GM19372 (cell line): Measurements from ENCODE around the gene MPV17L.
"Not testable (repeated sequence)": the region's sequence is repeated elsewhere in the genome, so short reads cannot be mapped to it uniquely, and the experiment has no call there.

ENCODE experiments used
- ATAC-seq: cut with Tn5 transposase; IDR thresholded peaks from one replicate; pipeline ENCODE4 v1.9.1; 2021; ENCODE audit warnings: mild to moderate bottlenecking, low read depth, moderate library complexity; ENCODE audit not compliant: unreplicated experiment

The MPV17L gene

DNA sequence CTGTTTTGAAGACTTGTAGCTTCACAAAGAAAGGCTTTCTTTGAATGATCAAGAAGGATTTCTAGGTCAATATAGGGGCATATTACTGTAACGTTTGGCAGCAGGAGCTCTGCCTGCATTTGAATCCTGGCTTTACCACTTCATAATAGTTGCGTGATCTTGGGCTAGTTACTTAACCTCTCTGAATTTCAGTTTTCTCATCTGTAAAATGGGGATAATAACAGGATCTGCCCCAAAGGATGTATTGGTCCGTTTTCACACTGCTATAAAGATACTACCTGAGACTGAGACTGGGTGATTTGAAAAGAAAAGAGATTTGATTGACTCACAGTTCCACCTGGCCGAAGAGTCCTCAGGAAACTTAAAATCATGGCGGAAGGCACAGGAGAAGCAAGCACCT lies 51.3 kb downstream of the MPV17L start:
- no peak for ATAC-seq

DNA sequence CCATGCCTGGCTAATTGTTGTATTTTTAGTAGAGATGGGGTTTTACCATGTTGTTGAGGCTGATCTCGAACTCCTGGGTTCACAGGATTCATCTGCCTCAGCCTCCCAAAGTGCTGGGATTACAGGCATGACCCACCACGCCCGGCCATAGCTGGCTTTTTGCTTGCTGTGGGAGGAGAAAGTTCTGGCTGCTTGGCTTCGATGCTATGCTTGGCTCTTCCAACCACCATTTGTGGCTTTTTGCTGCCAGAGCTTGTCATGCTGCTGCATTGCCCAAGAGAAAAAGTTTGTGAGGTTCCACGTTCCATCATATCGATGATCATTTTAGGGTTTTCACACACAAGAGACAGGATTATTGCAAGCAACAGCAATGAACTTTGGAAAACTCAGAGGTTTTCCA lies 55.1 kb downstream of the MPV17L start:
- ATAC-seq: no peak

DNA sequence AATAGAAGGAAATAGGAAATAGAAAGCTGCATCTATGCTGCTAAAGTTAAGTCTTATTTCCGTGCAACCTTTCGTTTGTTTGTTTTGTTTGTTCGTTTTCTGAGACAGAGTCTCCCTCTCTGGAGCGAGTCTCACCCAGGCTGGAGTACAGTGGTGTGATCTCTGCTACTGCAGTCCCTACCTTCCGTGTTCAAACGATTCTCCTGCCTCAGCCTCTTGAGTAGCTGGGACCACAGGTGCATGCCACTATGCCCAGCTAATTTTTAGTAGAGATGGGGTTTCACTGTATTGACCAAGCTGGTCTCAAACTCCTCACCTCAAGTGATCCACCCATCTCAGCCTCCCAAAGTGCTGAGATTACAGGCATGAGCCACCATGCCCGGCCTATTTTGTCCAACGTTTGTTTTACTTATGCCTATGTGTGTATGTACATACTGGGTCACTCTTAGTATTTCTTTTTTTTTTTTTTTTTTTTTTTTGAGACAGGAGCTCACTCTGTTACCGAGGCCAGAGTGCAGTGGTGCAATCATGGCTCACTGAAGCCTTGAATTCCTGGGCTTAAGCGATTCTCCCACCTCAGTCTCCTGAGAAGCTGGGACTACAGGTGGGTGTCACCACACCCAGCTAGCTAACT lies 55.7 kb downstream of the MPV17L start:
- ATAC-seq: no peak

DNA sequence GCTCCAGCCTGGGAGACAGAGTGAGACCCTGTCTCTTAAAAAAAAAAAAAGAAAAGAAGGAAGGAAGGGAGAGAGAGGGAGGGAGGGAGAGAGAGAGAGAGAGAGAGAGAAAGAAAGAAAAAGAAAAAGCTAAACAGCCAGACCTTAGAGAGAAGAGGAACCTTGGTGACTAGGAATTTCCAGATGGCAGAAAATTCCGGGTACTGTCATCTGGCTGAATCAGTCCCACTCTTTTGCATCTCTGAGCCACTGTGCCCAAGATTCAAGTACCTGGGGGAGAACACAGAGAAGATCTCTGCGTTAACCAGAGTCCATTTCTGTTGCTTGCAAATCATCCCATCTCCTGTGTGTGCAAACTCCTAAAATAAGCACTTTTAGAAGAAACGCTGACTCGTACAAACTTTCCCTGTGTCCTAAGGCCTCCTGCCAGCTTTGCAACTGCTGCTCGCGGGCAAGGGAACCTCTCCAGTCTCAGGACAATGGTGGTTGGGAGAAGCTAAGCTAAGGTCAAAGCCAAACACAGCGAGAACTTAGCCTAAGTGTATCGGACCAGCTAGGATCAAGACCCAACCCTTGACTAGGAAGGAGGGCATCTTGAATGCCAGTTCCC lies 56.8 kb downstream of the MPV17L start:
- ATAC-seq: no peak

DNA sequence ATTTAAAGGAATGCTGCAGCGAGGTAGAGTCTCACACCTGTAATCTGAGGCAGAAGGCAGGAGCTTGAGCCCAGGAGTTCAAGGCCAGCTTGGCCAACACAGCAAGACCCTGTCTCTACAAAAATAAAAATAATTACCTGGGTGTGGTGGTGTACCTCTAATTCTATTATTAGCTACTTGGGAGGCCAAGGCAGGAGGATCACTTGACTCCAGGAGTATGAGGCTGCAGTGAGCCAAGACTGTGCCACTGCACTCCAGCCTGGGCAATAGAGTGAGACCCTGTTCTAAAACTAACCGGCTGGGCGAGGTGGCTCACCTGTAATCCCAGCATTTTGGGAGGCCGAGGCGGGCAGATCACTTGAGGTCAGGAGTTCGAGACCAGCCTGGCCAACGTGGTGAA lies 57.7 kb downstream of the MPV17L start:
- not testable (repeated sequence) for ATAC-seq

DNA sequence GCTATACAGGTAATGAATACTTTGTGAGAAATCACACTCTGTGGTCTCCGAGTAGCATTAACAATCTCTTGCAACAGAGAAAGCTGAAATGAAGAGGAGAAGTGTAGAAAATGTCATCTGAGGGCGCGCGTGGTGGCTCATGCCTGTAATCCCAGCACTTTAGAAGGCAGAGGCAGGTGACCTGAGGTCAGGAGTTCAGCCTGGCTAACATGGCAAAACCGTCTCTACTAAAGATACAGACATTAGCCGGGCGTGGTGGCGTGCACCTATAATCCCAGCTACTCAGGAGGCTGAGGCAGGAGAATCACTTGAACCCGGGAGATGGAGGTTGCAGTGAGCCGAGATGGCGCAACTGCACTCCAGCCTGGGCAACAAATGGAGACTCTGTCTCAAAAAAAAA lies 59.4 kb downstream of the MPV17L start:
- ATAC-seq: not testable (repeated sequence)

DNA sequence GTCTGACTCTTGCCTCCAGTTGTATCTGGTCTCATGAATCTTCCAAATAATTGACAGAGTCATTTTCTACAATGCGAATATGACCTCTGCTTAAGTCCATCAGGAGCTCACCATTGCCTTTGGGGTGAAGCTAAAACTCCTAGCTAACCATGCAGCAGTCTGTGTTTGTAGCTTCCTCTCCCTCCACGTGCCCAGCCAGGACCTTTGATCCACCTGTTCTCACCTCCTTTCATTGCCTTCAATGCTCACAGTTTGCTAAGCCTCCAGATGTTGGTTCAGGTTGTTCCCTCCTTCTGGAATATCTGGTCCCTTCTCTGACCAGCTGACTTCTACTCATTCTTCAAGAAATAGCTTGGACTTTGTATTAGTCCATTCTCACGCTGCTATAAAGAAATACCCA lies 61.8 kb downstream of the MPV17L start:
- no peak for ATAC-seq

DNA sequence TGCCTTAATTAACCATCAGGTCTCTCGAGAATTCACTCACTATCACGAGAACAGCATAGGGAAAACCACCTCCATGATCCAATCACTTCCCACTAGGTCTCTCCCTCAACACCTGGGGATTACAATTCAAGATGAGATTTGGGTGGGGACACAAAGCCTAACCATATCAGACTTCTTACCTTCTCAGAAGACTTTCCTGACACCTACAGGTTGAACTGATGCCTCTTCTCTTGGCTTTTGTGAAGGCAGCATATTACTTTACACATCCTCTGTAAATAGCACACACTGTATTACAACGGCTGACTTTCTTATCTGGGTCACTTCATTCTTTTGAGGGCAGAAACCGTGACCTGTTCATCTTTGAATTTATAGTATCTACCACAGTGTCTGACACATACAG lies 62.4 kb downstream of the MPV17L start:
- ATAC-seq: no peak

DNA sequence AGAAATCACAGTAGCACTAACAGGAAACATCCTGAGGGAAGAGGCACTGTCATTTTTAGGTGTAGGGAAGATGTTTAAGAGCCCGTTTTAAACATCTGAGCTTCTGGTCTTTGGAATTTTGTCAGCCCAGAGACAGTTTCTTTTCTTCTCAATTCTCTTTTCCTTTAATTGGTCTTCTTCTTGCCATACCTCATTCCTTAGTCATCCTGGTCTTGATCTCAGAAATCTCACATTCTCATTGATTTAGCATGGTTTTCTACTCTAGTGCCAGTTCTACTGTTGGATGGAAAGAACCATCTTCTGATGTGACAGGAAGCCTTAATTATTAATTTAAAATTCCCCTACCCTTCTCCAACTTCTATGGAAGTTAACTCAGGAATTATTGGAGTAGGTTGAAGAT lies 64.2 kb downstream of the MPV17L start:
- ATAC-seq: no peak

DNA sequence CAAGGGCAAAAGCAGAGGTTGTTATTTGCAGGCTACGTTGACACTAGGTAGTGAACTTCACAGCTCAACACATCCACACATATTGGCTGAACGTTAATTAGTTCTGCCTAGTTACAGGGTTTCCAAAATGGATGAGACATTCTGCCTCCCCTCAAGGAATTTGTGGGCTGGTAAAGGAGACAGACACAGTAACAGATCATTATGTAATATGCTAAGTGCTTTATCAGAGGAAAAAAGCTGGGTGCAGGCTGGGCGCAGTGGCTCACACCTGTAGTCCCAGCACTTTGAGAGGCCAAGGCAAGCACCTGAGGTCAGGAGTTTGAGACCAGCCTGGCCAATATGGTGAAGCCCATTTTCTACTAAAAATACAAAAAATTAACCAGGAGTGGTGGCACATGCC lies 65.0 kb downstream of the MPV17L start:
- ATAC-seq: no peak

DNA sequence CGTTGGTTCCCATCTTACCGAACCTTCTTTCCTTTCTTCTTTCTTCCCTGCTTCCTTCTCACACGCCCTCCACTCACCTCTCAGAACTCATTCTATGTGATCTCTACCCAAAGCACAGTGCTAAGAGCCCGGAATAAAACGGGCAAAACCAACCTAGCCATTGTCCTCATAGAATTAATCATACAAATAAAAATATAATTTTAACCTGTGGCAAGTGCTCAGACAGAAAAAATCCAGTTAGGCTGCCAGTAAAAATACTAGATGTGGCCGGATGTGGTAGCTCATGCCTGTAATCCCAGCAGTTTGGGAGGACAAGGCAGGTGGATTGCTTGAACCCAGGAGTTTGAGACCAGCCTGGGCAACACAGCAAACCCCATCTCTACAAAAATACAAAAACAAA lies 65.8 kb downstream of the MPV17L start:
- no peak for ATAC-seq
